Hematopoietic multipotent progenitor cell treated with erythropoietin and hydrocortisone succinate and interleukin-3 and kit ligand, for 8 days (in vitro differentiated cells): ENCODE results near the gene ANKMY2.

ENCODE experiments used
- DNase-seq: peaks from one replicate; pipeline ENCODE4 v3.0.0-alpha.2; 2015

Gene ANKMY2

GRCh38 chr7:16657656-16658279, 12.2 kb upstream of the ANKMY2 start:
- DNase-seq = peak; percentile 79

- peak; percentile 34 for DNase-seq
Measured at GRCh38 chr7:16656141-16656540, 10.6 kb upstream of the ANKMY2 start.

DNA sequence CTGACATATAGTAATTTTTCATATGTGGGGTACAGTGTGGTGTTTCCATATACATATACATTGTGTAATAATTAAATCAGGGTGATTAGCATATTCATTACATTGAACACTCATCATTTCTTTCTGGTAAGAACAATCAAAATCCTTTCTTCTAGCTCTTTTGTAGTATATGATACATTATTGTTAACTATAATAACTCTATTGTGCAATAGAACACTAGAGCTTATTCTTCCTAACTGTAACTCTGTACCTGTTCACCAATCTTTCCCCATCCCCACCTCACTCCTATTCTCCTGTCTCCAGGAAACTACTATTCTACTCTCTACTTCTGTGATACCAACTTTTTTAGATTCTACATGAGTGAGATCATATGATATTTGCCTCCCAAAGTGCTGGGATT, 9.8 kb upstream of the ANKMY2 start:
- DNase-seq = no peak

DNA sequence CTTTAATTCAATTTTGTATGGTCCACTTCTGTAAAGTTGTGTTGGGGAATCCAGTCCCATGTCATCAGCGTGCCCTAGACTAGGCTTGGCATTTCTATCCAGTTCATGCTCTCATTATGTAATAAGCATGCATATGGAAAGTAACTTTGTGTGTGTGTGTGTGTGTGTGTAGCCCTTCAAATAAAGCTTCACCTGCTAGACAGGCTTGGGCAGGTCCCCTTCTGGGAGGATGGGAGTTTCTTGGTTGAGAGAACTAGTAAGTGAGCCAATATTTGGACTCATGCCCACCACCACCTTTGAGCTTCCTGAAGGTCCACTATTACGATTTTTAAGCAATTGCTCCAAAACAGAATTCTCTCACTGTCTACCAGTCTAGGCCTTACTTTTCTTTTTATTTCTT, 7.3 kb upstream of the ANKMY2 start:
- no peak for DNase-seq

- DNase-seq = no peak
Measured at GRCh38 chr7:16652240-16652583, 6.7 kb upstream of the ANKMY2 start.

DNA sequence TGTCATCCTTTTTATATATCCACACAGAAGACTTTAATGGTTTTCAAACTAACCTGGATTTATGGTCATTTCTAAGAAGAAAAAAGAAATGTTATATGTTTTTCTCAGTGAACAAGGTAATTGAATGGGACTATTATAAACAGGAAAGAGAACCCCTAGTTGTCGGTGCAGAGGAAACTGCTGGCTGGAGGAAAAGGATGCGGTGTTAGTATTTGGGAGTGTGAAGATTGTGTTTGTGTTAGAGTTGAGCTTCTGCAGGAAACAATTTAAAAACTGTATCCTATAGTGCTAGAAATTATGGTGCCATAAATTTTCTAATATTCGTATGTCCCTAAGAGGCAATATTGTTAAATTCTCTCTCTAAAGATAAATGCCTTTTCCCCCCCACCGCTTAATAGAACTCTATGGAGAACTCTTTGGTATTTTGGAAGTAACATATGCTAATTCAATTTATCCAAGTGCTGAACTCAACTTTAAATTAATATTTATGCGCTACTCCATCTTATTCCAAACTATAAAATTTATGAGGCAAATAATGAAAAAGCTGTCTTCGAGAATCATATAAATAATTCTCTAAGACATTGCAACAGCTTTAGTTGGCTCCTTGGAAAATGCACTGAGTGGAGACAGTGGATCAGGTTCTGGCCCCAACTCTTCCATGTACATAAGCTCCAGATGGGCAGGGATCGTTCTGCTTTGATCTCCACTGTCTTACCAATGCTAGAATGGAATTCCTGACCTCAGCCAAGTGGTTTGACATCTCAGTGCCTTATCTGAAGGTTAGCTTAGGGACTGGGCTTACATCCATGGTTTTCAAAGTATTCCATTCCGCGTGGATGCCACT, 6.1 kb upstream of the ANKMY2 start:
- no peak for DNase-seq

DNA sequence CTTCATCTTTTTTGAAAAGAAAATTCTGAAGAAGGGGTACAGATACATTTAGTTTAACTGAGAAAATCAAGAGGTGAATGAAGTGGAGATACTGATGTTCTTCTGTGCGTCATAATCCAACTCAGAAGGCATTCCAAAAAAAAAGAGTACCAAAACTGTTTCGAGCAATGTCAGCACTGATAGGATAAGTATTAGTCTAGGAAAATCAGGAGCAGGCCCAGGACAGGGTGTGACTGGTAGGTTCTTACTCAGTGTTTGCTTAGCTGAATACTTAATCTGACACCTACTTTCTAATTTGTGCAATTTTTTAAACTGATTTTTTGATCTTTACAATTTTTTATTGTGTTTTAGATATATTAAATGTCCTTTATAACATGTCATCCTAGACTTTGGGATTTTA, 4.7 kb upstream of the ANKMY2 start:
- DNase-seq = no peak

- no peak for DNase-seq
Measured at GRCh38 chr7:16649196-16649595, 3.6 kb upstream of the ANKMY2 start.

- DNase-seq = no peak
Measured at GRCh38 chr7:16648551-16648950, 3.0 kb upstream of the ANKMY2 start.

DNA sequence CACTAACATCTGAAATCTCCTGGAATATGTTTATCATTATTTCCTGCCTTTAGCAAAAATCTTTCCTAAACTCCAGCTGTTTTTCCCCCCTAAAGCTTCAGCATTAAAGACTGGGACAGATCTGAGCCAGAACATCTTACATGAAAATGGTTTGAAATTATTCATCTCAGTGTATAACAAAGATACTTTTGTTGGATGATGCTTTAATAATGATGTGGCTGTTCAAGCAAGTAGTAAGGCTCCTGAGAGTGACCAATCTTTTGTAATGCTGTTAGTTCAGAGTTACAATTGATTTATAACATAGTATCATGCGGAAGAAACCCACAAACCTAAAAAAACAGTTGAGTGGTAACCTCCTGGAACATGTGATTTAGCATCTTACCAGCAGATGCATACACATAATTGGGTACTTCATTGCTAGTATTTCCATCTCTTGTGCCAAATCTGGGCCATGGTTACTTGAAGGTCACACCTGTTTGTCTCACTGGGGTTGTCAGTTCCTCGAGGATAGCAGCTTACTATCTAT, 1.9 kb upstream of the ANKMY2 start:
- no peak for DNase-seq

- peak; percentile 44 for DNase-seq
Measured at GRCh38 chr7:16646472-16647072, 1.0 kb upstream of the ANKMY2 start.

DNA sequence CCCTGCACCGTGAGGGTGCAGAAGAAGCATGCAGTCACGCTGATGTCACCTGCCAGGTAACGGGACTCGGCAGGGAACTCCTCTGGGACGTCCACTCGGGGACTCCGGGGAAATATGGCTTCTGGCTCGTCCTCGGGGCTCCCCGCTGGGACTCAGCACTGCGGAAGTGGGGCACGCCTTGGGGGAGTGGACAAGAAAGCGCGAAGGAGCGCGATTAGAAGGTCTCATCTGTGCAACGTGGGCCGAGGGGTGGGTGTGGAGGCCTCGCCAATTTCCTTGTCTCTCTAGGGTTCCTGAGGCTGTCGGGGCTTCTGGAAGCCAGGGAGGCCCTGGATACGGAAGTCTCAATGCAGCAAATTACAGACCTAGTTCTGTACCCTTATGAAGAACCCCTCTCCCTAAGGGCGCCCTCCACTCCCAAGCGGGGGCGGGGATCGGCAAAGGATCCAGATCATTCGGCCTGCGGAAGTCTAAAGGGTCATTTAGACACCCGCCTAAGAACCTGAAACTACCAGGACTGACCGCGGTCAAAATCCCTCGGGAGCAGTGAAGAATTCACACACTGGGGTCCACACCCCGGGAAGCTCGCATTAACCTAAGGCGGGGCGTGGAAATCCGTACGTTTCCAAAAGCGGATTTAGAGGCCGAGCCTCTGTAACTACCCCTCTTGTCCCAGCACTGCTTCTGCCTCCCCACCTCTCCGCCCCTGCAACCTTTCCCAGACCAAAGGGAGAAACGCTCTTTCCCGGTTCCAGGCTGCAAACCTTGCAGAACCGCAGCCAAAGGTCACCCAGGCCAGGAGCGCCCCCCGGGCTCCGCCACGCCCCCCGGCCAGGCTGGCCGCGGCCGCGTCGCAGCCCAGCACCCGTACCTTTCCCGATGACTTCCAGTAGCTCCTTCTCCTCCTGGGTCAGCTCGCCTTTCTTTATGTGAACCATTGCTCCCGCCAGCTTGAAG, 640 bp downstream of the ANKMY2 start:
- DNase-seq = peak; percentile 90

- DNase-seq = no peak
Measured at GRCh38 chr7:16644157-16644556, 1.4 kb downstream of the ANKMY2 start.

DNA sequence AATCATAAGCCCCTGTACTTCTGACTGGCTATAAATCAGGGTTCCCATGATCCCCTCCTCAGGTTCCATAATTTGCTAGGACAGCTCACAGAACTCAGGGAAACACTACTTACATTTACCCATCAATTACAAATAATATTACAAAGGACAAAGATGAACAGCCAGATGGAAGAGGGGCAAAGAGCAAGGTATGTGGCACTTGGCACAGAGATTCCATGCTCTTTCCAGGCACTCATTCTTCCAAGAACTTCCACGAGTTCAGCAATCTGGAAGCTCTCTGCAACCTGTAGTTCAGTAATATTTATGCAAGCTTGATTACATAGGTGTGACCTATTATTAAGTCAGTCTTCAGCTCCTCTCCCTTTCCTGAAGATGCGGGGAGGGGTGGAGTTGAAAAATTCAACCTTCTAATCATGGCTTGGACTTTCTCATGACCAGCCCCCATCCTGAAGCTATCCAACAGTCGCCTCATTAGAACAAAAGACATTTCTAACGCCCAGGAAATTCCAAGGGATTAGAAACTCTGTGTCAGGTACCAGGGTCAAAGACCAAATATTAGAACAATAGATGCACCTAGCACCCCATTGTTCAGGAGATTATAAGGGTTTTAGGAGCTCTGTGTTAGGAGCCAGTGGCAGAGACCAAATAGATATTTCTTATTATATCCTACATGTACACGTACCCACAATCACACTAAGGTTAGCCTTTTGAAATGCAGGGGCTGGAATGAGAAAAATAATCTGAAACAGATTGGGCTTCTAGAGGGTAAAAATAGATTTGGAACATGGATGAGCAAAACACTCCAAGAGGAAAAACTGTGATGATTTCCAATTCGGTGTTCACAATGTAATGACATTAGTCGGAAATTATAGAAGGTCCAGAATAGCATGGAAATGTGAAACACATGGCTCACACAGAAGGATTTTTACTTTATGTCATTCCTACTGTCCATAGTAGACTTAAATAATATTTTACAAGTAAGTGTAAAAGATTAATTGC, 7.0 kb downstream of the ANKMY2 start:
- DNase-seq = no peak

DNA sequence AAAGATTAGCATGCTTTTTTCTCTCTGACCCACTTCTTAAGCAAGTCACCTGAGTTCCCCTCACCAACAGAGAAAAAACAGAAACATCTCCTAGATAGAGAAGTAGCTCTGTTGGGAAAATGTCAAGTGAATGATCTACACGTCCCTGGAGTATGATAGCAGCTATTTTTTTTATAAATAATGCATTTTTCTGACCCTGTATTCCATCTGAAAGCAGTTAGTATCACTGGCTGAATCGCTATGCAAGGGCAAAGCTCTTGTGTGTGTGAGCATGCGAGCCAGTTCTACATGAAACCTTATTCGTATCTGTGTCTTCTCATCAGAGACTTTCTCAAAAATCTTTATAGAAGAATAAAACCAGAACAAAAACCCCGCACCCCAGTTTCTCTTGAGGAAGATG, 8.2 kb downstream of the ANKMY2 start:
- no peak for DNase-seq

GRCh38 chr7:16636555-16637101, 8.9 kb downstream of the ANKMY2 start:
- DNase-seq = no peak

DNA sequence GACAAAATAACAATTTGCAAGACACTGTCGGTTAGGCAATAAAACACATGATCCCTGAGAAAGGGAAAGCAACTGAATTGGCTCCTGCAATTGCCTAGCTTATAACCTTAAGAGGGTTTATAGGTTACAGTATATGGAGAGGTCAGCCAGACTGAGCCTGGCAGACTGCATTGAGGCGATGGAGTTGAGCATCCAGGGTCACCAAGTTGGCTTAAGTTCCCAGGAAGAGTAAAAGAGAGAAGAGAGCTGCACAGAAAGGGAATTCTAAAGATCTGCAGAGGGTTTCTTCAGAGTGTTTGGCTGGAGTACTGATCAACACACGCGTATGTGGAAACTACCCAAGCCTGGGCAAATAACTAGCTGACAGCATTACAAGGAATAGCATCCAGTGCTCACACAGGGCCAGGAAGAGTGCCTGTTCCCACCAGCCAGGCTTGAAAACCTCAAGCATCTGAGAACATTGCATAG, 11.2 kb downstream of the ANKMY2 start:
- DNase-seq = no peak

- no peak for DNase-seq
Measured at GRCh38 chr7:16630654-16631053, 14.9 kb downstream of the ANKMY2 start.

DNA sequence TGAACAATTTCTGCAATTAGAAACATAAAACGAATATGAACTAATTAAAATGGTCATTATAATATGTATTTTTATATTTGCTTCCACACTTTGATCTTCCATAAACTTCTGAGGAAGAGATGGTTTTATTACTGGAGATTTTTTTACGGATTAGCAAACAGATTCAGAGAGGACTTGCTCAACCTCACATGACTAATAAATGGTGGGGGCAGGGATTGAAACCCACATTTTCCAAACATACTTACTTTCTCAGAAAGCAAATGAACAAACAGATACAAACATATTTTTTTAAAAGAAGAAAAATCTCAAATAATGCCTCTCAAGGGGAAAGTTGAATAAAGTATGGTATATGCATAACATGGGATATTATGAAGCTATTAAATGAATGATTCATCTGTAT, 18.3 kb downstream of the ANKMY2 start:
- no peak for DNase-seq

DNA sequence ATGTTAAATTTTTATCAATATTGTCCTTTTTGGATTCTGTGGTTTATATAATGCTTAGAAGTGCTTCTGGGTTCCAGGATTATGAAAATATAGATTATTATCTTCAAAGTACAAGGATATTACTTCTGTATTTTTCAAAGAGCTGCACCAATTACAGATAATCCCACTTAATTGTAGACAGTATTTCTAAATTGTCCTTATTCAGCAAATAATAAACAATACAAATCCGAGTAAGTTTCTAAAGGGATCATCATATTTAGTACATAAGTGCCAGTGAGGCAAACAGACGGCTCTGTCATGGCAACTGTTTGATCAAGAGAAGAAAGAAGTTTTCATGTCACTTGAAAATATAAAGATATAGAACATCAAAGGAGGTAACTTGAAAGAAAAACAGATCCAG, 19.2 kb downstream of the ANKMY2 start:
- no peak for DNase-seq

- DNase-seq = no peak
Measured at GRCh38 chr7:16619979-16620408, 25.6 kb downstream of the ANKMY2 start.
